Panc1 (cell line): Measurements from ENCODE around the gene MORC3. TPM values are rescaled to one million over a fixed set of nuclear protein-coding genes. Genes with fewer than 3 reads are reported as not detected.
"Not testable (repeated sequence)": the region's sequence is repeated elsewhere in the genome, so short reads cannot be mapped to it uniquely, and the experiment has no call there.

ENCODE experiments used
- ATAC-seq: fragments of 200-7000 bp; cut with Tn5 transposase; 2 replicates; pipeline ENCODE4 v1.9.1; 2020; ENCODE audit warnings: mild to moderate bottlenecking, moderate library complexity
- Bru-seq: library from RNA; stranded (reverse); fragments of 400-500 nt; gene quantifications from one replicate; lab custom pipeline; 2021; lab: Mats Ljungman, UMichigan
- BruChase-seq, 2 experiments: library from RNA; stranded (reverse); fragments of 400-500 nt; gene quantifications; one replicate each; lab custom pipeline; 2021; lab: Mats Ljungman, UMichigan
- BruUV-seq: library from RNA; stranded (reverse); fragments of 400-500 nt; replicated peaks from 2 replicates; lab custom pipeline; 2021; lab: Mats Ljungman, UMichigan
- CTCF ChIA-PET: fragments of 300-600 bp; sonication (Branson Sonifier 250); formaldehyde crosslinking; loops from one replicate; lab custom pipeline; 2022; ENCODE audit warnings: antibody characterized with exemption; lab: Charles Lee
- POLR2A ChIA-PET: fragments of 300-600 bp; sonication (Branson Sonifier 250); formaldehyde crosslinking; loops from one replicate; lab custom pipeline; 2022; ENCODE audit warnings: antibody characterized with exemption; lab: Charles Lee
- DNase-seq: peaks from one replicate; pipeline ENCODE4 v3.0.0-alpha.2; 2010; ENCODE audit warnings: low read depth, low spot score
- H3K27ac ChIP-seq: 2 replicates; pipeline ENCODE4 v1.5.1; 2011; ENCODE audit warnings: mild to moderate bottlenecking, low read length, inconsistent platforms
- H3K27me3 ChIP-seq: fragments of 200-500 bp; sonication (Bioruptor generic); 2 replicates; pipeline ENCODE4 v1.6.0; 2014; ENCODE audit warnings: low read length, inconsistent platforms; ENCODE audit not compliant: control insufficient read depth, insufficient read depth
- H3K36me3 ChIP-seq: fragments of 200-500 bp; sonication (Bioruptor generic); 2 replicates; pipeline ENCODE4 v1.5.1; 2014; ENCODE audit warnings: inconsistent platforms, mild to moderate bottlenecking, low read length, moderate library complexity; ENCODE audit not compliant: control insufficient read depth, insufficient read depth
- H3K4me1 ChIP-seq: 2 replicates; pipeline ENCODE4 v1.5.1; 2011; ENCODE audit warnings: inconsistent platforms, mild to moderate bottlenecking, low read length, moderate library complexity; ENCODE audit not compliant: control insufficient read depth, insufficient read depth
- H3K4me3 ChIP-seq, 2 experiments: 2 replicates each; pipeline ENCODE4 v1.5.1; 2011 to 2012; ENCODE audit warnings: low read depth in 2 of 2, low read length in 2 of 2, mild to moderate bottlenecking in 2 of 2, inconsistent platforms in 1 of 2, moderate library complexity in 1 of 2
- H3K9me3 ChIP-seq: fragments of 200-500 bp; sonication (Bioruptor generic); 2 replicates; pipeline ENCODE4 v1.5.1; 2014; ENCODE audit warnings: low read depth, mild to moderate bottlenecking, inconsistent platforms, low read length, moderate library complexity; ENCODE audit not compliant: control insufficient read depth, insufficient read depth
- CTCF ChIP-seq: fragments of 450-650 bp; IDR thresholded peaks from 2 replicates; pipeline ENCODE4 v1.5.1; 2017; ENCODE audit warnings: mild to moderate bottlenecking
- POLR2AphosphoS5 ChIP-seq: IDR thresholded peaks from 2 replicates; pipeline ENCODE4 v1.6.1; 2012; ENCODE audit warnings: mild to moderate bottlenecking, low read depth, low read length, moderate library complexity
- REST ChIP-seq, 2 experiments: IDR thresholded peaks; 2 replicates each; pipeline ENCODE4 v1.6.1; 2011 to 2012; ENCODE audit warnings: low read depth in 2 of 2, control low read depth in 1 of 2, low read length in 1 of 2, mild to moderate bottlenecking in 1 of 2, moderate library complexity in 1 of 2; ENCODE audit not compliant: insufficient read depth in 1 of 2
- SIN3A ChIP-seq: IDR thresholded peaks from 2 replicates; pipeline ENCODE4 v1.6.1; 2012; ENCODE audit warnings: low read depth, mild to moderate bottlenecking, low read length, moderate library complexity, borderline replicate concordance; ENCODE audit not compliant: insufficient read depth
- TCF7L2 ChIP-seq: IDR thresholded peaks from 2 replicates; pipeline ENCODE4 v1.6.1; 2011; ENCODE audit warnings: mild to moderate bottlenecking, low read depth, low read length, inconsistent platforms
- in situ Hi-C: cut with HindIII; loops from 2 replicates; pipeline ENCODE4 v1.10.0; 2016; ENCODE audit warnings: low sequenced_read_pairs, low pct_unique_long_range_greater_than_20kb
- intact Hi-C: fragments of 100-400 bp; cut with micrococcal nuclease; formaldehyde crosslinking; loops from one replicate; pipeline ENCODE4 v1.10.0; 2022; ENCODE audit not compliant: unreplicated experiment
- long read RNA-seq: library from polyadenylated mRNA; unstranded; transcript quantifications from one replicate; pipeline ENCODE4 v2.0.0, GENCODE V29; 2021; ENCODE audit not compliant: unreplicated experiment
- polyA plus RNA-seq: library from polyadenylated mRNA; unstranded; fragments of >200 nt; gene quantifications from one replicate; pipeline ENCODE4 v1.2.1, GENCODE V29; 2012; ENCODE audit warnings: missing spikeins; ENCODE audit not compliant: insufficient read length
- total RNA-seq: library from RNA; stranded (reverse); gene quantifications from one replicate; pipeline ENCODE4 v1.2.1, GENCODE V29; 2021; ENCODE audit not compliant: unreplicated experiment

Gene MORC3
- 16.8 TPM for total RNA-seq
- 8.9 TPM for polyA plus RNA-seq
- percentile 75 among the genes with signal in this experiment for Bru-seq, nascent RNA
- percentile 81 among the genes with signal in this experiment for BruChase-seq, experiment 1, labeled RNA remaining after a 2-hour chase
- BruChase-seq, experiment 2, labeled RNA remaining after a 6-hour chase, result percentile 74 among the genes with signal in this experiment
- long read RNA-seq, full-length matches to known transcripts, result 17 of 24 reads
- long read RNA-seq, partial matches to known transcripts, result 2 of 24 reads
- long read RNA-seq, other reads (novel, unspliced or antisense), result 5 of 24 reads

GRCh38 chr21:36319767-36320420 lies at the start of gene MORC3:
Gene MORC3 (plus strand): TSS chr21:36320197. CDS start chr21:36320265, 68 bp downstream.
- CTCF ChIA-PET, result no interaction called here
- no TSS peak for BruUV-seq
- TF ChIP-seq SIN3A (peak; percentile 64; the same call in 1 of the 2 replicates), TCF7L2 (no peak), POLR2AphosphoS5 (peak; percentile 70; the same call in 1 of the 2 replicates)
- in situ Hi-C loops (no loop called here), intact Hi-C loops (no loop called here)
- H3K9me3 ChIP-seq, result no peaks in the 10 kb centered on the region
- H3K36me3 ChIP-seq, result peaks cover 4% of the 10 kb centered on the region; the same call in 1 of the 2 replicates
- H3K27ac ChIP-seq, result peak within 1 kb of the TSS; percentile 84
- DNase-seq (peak; percentile 95), ATAC-seq (peak; percentile 94)
- H3K4me3 ChIP-seq, result peak within 1 kb of the TSS; percentile 76 to 88
- no peaks in the 10 kb centered on the region for H3K27me3 ChIP-seq
- peaks cover 7% of the 10 kb centered on the region; the same call in 1 of the 2 replicates for H3K4me1 ChIP-seq
- POLR2A ChIA-PET, result interaction anchor here (0.6 to 0.7 kb wide), 11 partner anchors 8 to 180 kb away, joined by 3 to 21 read pairs (median 5); no protein-coding TSS in a partner anchor

- intact Hi-C loops, H3K4me3 ChIP-seq, POLR2A ChIA-PET, ATAC-seq, BruUV-seq, CTCF ChIA-PET, in situ Hi-C loops, H3K27ac ChIP-seq, H3K36me3 ChIP-seq, H3K27me3 ChIP-seq, DNase-seq, H3K9me3 ChIP-seq, H3K4me1 ChIP-seq: not testable (repeated sequence)
Observed at GRCh38 chr21:36270786-36271695, 49.0 kb upstream of the MORC3 start.

GRCh38 chr21:36274128-36274527 lies 45.9 kb upstream of the MORC3 start:
- no peak for DNase-seq
- no peak for ATAC-seq
- Histone ChIP-seq H3K36me3 (no peaks in the 10 kb centered on the region), H3K27ac (no peak overlapping the region), H3K9me3 (no peaks in the 10 kb centered on the region), H3K4me1 (no peaks in the 10 kb centered on the region), H3K4me3 (no peak overlapping the region), H3K27me3 (no peaks in the 10 kb centered on the region)
- POLR2A ChIA-PET, result no interaction called here
- no peak for TF ChIP-seq SIN3A
- TF ChIP-seq CTCF, result no peak
- no peak for TF ChIP-seq REST (IDR thresholded peaks at IDR 0.05; ENCODE audit: insufficient read depth in 1 of 2, low read depth in 2 of 2, low read length in 1 of 2)
- TF ChIP-seq TCF7L2, result no peak
- TF ChIP-seq POLR2AphosphoS5, result no peak
- no TSS peak for BruUV-seq
- in situ Hi-C loops (no loop called here), intact Hi-C loops (no loop called here)
- CTCF ChIA-PET, result no interaction called here
